ENCODE results near the gene ZAP70. TPM values are rescaled to one million over a fixed set of nuclear protein-coding genes. Genes with fewer than 3 reads are reported as not detected.

The ZAP70 gene
- total and polyA plus RNA-seq, 4 donors, result 5.1 to 8.3 (median 5.5) TPM

- Histone ChIP-seq H3K9ac (ENCODE audit: insufficient read depth in 1 of 2, low read length in 2 of 2) (no peak overlapping the region), H3K27me3 (ENCODE audit: control insufficient read depth in 3 of 3, insufficient read depth in 3 of 3, low read length in 2 of 3) (no peaks in the 10 kb centered on the region), H3K36me3 (ENCODE audit: control insufficient read depth in 4 of 4, insufficient read depth in 4 of 4, low read length in 4 of 4) (no peaks in the 10 kb centered on the region), H3K9me3 (ENCODE audit: control insufficient read depth in 4 of 4, insufficient read depth in 3 of 4, low read length in 3 of 4) (peaks cover 0 to 5% (median 2%) of the 10 kb centered on the region in 4 donors), H3K4me3 (no peak overlapping the region), H3K4me1 (ENCODE audit: control insufficient read depth in 5 of 5, insufficient read depth in 5 of 5, low read length in 5 of 5) (no peaks in the 10 kb centered on the region), H3K27ac (ENCODE audit: low read depth in 1 of 2, low read length in 1 of 2) (no peak overlapping the region)
- TF ChIP-seq, protein P1, sequence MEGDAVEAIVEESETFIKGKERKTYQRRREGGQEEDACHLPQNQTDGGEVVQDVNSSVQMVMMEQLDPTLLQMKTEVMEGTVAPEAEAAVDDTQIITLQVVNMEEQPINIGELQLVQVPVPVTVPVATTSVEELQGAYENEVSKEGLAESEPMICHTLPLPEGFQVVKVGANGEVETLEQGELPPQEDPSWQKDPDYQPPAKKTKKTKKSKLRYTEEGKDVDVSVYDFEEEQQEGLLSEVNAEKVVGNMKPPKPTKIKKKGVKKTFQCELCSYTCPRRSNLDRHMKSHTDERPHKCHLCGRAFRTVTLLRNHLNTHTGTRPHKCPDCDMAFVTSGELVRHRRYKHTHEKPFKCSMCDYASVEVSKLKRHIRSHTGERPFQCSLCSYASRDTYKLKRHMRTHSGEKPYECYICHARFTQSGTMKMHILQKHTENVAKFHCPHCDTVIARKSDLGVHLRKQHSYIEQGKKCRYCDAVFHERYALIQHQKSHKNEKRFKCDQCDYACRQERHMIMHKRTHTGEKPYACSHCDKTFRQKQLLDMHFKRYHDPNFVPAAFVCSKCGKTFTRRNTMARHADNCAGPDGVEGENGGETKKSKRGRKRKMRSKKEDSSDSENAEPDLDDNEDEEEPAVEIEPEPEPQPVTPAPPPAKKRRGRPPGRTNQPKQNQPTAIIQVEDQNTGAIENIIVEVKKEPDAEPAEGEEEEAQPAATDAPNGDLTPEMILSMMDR (IDR thresholded peaks at IDR 0.05; ENCODE audit: control extremely low read depth, extremely low read depth), result no peak
- DNase-seq (no peak), ATAC-seq (ENCODE audit: insufficient read depth, low FRiP score) (no peak)
- 87 to 88% methylated on average over 20 of the region's 20 CpGs for WGBS, 2 donors
These were observed 20.1 kb downstream of the ZAP70 start for GRCh38 chr2:97733341-97734035.

- Histone ChIP-seq H3K27me3 (ENCODE audit: control insufficient read depth in 3 of 3, insufficient read depth in 3 of 3, low read length in 2 of 3) (no peaks in the 10 kb centered on the region), H3K4me3 (no peak overlapping the region), H3K9me3 (ENCODE audit: control insufficient read depth in 4 of 4, insufficient read depth in 3 of 4, low read length in 3 of 4) (peaks cover 0 to 5% (median 2%) of the 10 kb centered on the region in 4 donors), H3K27ac (ENCODE audit: low read depth in 1 of 2, low read length in 1 of 2) (no peak overlapping the region), H3K9ac (ENCODE audit: insufficient read depth in 1 of 2, low read length in 2 of 2) (no peak overlapping the region), H3K4me1 (ENCODE audit: control insufficient read depth in 5 of 5, insufficient read depth in 5 of 5, low read length in 5 of 5) (no peaks in the 10 kb centered on the region), H3K36me3 (ENCODE audit: control insufficient read depth in 4 of 4, insufficient read depth in 4 of 4, low read length in 4 of 4) (no peaks in the 10 kb centered on the region)
- 94 to 97% methylated on average over 44 of the region's 44 CpGs for WGBS, 2 donors
- TF ChIP-seq, protein P1 (IDR thresholded peaks at IDR 0.05; ENCODE audit: control extremely low read depth, extremely low read depth), result no peak
- ATAC-seq (ENCODE audit: insufficient read depth, low FRiP score) (no peak), DNase-seq (no peak)
These were observed 21.0 kb downstream of the ZAP70 start for GRCh38 chr2:97734061-97735051.

DNA sequence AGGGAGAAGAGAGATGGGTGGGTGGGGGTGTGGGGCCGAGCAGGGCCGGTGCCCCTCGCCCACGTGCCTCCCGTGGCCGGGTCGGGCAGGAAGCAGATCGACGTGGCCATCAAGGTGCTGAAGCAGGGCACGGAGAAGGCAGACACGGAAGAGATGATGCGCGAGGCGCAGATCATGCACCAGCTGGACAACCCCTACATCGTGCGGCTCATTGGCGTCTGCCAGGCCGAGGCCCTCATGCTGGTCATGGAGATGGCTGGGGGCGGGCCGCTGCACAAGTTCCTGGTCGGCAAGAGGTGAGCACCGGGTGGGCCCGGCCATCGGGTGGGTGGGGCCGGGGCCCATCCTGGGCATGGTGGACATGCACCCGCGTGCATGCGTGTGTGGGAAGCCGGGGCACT is 21.8 kb downstream of the ZAP70 start:
- TF ChIP-seq, protein P1 (IDR thresholded peaks at IDR 0.05; ENCODE audit: control extremely low read depth, extremely low read depth), result no peak
- no peak overlapping the region for H3K4me3 ChIP-seq
- H3K4me1 ChIP-seq (ENCODE audit: control insufficient read depth in 5 of 5, insufficient read depth in 5 of 5, low read length in 5 of 5), result no peaks in the 10 kb centered on the region
- H3K27me3 ChIP-seq (ENCODE audit: control insufficient read depth in 3 of 3, insufficient read depth in 3 of 3, low read length in 2 of 3), result no peaks in the 10 kb centered on the region
- DNase-seq (no peak), ATAC-seq (ENCODE audit: insufficient read depth, low FRiP score) (no peak)
- WGBS, 2 donors, result 95 to 96% methylated on average over 29 of the region's 29 CpGs
- H3K36me3 ChIP-seq (ENCODE audit: control insufficient read depth in 4 of 4, insufficient read depth in 4 of 4, low read length in 4 of 4), result no peaks in the 10 kb centered on the region
- peaks cover 0 to 3% (median 2%) of the 10 kb centered on the region in 4 donors for H3K9me3 ChIP-seq (ENCODE audit: control insufficient read depth in 4 of 4, insufficient read depth in 3 of 4, low read length in 3 of 4)
- no peak overlapping the region for H3K27ac ChIP-seq (ENCODE audit: low read depth in 1 of 2, low read length in 1 of 2)
- H3K9ac ChIP-seq (ENCODE audit: insufficient read depth in 1 of 2, low read length in 2 of 2), result no peak overlapping the region
